Progenitor cell of endocrine pancreas (in vitro differentiated cells): ENCODE data around the gene TECPR2. TPM values are rescaled to one million over a fixed set of nuclear protein-coding genes. Genes with fewer than 3 reads are reported as not detected.

Source experiments
- DNase-seq: peaks from one replicate; pipeline ENCODE4 v3.0.0; 2021; ENCODE audit warnings: low spot score; ENCODE audit not compliant: unreplicated experiment
- H3K27ac Mint-ChIP-seq: 2 replicates; pipeline ENCODE4 v1.8.0; 2021; ENCODE audit warnings: mild to moderate bottlenecking, moderate library complexity, mixed read lengths
- H3K27me3 Mint-ChIP-seq: 2 replicates; pipeline ENCODE4 v1.8.0; 2021; ENCODE audit warnings: mixed read lengths
- H3K36me3 Mint-ChIP-seq: 2 replicates; pipeline ENCODE4 v1.8.0; 2022; ENCODE audit warnings: mixed read lengths; ENCODE audit not compliant: insufficient read depth
- H3K4me1 Mint-ChIP-seq: 2 replicates; pipeline ENCODE4 v1.8.0; 2021; ENCODE audit warnings: low read depth, mixed read lengths
- H3K4me3 Mint-ChIP-seq: 2 replicates; pipeline ENCODE4 v1.8.0; 2021; ENCODE audit warnings: low read depth, mild to moderate bottlenecking, moderate library complexity, mixed read lengths
- H3K9me3 Mint-ChIP-seq: 2 replicates; pipeline ENCODE4 v1.8.0; 2021; ENCODE audit warnings: low read depth, mixed read lengths
- total RNA-seq: library from RNA; stranded (reverse); gene quantifications from 2 replicates; pipeline ENCODE4 v1.2.1, GENCODE V29; 2021
- TF ChIP-seq, protein P1 (sequence below): fragments of 200-600 bp; sonication (generic); IDR thresholded peaks from one replicate; pipeline ENCODE4 v1.5.0; 2021; ENCODE audit warnings: antibody characterized with exemption, mild to moderate bottlenecking; ENCODE audit not compliant: unreplicated experiment

TECPR2 gene
- total RNA-seq, 1 donor from 2014 or later: 34.2 TPM

DNA sequence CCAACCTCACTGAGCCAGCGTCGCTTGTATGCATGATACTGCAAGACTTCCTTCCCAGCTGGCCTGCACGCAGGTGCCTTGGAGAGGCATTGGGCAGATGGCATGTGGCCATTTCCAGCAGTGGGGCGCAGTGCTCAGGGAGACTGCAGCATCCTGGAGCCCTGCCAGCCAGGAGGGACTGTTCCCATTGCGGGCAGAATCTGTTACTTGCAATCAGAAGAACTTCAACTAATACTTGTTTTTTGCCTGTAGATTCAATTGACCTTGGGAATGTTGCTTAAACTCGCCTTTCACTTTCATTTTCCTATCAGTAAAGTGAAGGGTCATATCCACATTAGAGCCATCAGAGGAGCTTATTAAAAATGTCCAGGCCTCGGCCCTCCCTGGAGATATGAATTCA is 117.0 kb downstream of the TECPR2 start:
- TF ChIP-seq, protein P1, sequence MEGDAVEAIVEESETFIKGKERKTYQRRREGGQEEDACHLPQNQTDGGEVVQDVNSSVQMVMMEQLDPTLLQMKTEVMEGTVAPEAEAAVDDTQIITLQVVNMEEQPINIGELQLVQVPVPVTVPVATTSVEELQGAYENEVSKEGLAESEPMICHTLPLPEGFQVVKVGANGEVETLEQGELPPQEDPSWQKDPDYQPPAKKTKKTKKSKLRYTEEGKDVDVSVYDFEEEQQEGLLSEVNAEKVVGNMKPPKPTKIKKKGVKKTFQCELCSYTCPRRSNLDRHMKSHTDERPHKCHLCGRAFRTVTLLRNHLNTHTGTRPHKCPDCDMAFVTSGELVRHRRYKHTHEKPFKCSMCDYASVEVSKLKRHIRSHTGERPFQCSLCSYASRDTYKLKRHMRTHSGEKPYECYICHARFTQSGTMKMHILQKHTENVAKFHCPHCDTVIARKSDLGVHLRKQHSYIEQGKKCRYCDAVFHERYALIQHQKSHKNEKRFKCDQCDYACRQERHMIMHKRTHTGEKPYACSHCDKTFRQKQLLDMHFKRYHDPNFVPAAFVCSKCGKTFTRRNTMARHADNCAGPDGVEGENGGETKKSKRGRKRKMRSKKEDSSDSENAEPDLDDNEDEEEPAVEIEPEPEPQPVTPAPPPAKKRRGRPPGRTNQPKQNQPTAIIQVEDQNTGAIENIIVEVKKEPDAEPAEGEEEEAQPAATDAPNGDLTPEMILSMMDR: no peak
- H3K4me1 Mint-ChIP-seq: no peaks in the 10 kb centered on the region
- DNase-seq: no peak
- H3K36me3 Mint-ChIP-seq: peaks cover 14% of the 10 kb centered on the region
- no peak overlapping the region for H3K4me3 Mint-ChIP-seq
- peaks cover 4% of the 10 kb centered on the region for H3K9me3 Mint-ChIP-seq
- H3K27ac Mint-ChIP-seq: no peak overlapping the region
- no peaks in the 10 kb centered on the region for H3K27me3 Mint-ChIP-seq

DNA sequence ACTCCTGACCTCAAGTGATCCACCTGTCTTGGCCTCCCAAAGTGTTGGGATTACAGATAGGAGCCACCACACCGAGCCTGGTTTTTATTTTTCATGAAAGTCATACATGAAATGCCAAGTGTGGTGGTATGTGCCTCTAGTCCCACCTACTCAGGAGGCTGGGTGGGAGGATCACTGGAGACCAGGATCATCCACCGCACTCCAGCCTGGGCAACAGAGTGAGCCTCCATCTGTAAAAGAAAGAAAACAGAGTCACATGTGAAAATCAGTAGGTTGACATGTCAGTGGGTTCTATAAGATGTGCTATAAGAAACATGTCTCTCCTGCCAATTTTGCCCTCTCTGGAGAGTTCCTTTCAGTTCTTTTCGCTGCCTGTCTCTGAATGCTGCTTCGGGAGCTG is 118.6 kb downstream of the TECPR2 start:
- Mint-ChIP-seq H3K4me3 (no peak overlapping the region), H3K27me3 (no peaks in the 10 kb centered on the region), H3K27ac (no peak overlapping the region), H3K9me3 (peaks cover 4% of the 10 kb centered on the region), H3K36me3 (peaks cover 12% of the 10 kb centered on the region), H3K4me1 (no peaks in the 10 kb centered on the region)
- TF ChIP-seq, protein P1: no peak
- no peak for DNase-seq

DNA sequence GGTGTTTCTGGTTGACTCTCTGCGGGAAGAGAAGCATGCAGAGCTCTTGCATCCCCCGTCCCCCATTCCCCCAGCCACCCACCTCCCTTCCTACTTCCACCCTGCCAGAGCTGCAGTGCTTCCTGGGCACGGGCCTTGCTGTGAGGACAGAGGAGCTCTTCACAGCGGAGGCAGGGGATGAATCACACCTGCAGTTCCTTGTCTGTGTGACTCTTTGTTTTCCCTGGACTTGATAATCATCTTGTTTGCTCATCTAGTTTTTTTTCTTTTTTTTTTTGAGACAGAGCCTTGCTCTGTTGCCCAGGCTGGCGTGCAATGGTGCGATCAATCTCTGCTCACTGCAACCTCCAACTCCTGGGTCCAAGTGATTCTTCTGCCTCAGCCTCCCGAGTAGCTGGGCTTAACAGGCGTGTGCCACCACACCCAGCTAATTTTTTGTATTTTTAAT is 119.1 kb downstream of the TECPR2 start:
- H3K4me3 Mint-ChIP-seq: no peak overlapping the region
- H3K27ac Mint-ChIP-seq: no peak overlapping the region
- DNase-seq: no peak
- TF ChIP-seq, protein P1: no peak
- H3K4me1 Mint-ChIP-seq: no peaks in the 10 kb centered on the region
- peaks cover 4% of the 10 kb centered on the region for H3K9me3 Mint-ChIP-seq
- no peaks in the 10 kb centered on the region for H3K27me3 Mint-ChIP-seq
- H3K36me3 Mint-ChIP-seq: peaks cover 11% of the 10 kb centered on the region

DNA sequence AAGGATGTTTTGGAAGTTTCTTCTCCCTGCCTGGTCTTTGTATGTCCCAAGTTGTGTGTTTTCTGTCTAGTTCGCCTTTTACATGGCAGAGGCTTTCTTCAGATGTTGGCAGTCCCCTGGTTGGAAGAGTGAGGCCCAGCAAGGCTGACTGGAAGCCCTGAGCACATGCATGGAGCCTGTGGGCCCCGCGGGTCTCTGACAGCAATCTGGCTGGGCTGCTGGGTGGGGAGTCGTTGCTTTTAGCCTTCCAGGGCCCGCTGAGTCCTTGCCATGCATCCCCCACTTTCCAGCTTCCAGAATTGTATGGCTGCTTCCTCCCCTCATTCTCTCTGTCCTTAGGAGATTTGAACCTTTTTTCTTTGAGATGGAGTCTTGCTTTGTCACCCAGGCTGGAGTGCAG is 121.6 kb downstream of the TECPR2 start:
- Mint-ChIP-seq H3K27ac (no peak overlapping the region), H3K36me3 (peaks cover 11% of the 10 kb centered on the region), H3K9me3 (peaks cover 4% of the 10 kb centered on the region), H3K27me3 (no peaks in the 10 kb centered on the region), H3K4me1 (no peaks in the 10 kb centered on the region), H3K4me3 (no peak overlapping the region)
- TF ChIP-seq, protein P1: no peak
- DNase-seq: no peak

DNA sequence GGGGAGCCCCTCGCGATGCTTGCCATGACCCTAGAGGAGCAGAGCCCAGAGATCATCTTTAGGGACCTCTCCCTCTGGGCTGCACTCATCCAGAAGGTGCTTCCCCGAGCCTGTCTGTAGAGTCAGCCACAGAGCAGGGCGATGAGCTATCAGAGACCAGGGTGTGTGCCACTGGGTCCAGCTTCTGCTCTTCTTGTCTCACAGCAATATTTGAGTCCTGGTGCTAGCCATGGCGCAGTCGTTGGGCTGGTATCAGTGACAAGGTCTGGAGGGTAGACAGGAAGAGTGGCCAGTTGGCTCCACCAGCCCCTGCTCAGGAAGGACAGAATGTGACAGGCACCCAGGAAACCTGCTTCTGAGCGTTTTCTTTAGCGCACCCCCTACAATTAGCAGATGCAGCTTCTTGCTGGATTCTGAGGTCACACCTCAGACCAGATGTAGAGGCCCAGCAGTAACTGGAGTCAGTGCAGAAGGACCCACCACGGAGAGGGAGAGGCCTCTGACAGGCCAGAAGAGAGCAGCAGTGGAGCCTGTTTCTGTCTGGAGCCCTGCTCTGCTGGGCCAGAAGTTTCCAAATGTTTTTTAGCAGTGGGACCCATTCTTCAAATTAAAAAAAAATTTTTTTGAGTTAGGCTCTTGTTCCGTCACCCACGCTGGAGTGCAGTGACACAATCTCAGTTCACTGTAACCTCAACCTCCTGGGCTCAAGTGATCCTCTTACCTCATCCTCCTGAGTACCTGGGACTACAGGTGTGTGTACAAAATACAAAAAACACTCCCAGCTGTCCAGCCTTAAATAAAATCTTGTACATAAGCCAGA is 123.2 kb downstream of the TECPR2 start:
- TF ChIP-seq, protein P1: no peak
- Mint-ChIP-seq H3K27me3 (no peaks in the 10 kb centered on the region), H3K36me3 (peaks cover 6% of the 10 kb centered on the region), H3K27ac (peak overlapping the region; percentile 67), H3K9me3 (peaks cover 4% of the 10 kb centered on the region), H3K4me3 (no peak overlapping the region), H3K4me1 (no peaks in the 10 kb centered on the region)
- DNase-seq: no peak
